ENCODE results near the gene SOX6. TPM values are rescaled to one million over a fixed set of nuclear protein-coding genes. Genes with fewer than 3 reads are reported as not detected.
"Not testable (repeated sequence)": the region's sequence is repeated elsewhere in the genome, so short reads cannot be mapped to it uniquely, and the experiment has no call there.

Gene SOX6
- total RNA-seq, 2 experiments from 2014 or later, result 0.21 TPM; not detected in 1

- no peaks in the 10 kb centered on the region for H3K4me1 Mint-ChIP-seq
- DNase-seq (no peak), ATAC-seq (no peak)
- no peaks in the 10 kb centered on the region for H3K36me3 Mint-ChIP-seq
- no peak overlapping the region for H3K27ac Mint-ChIP-seq
- H3K9me3 Mint-ChIP-seq (ENCODE audit: low read depth), result no peaks in the 10 kb centered on the region
- no peak overlapping the region for H3K4me3 Mint-ChIP-seq
- H3K27me3 Mint-ChIP-seq, result no peaks in the 10 kb centered on the region
- CTCF ChIA-PET, result no interaction called here
Measured at GRCh38 chr11:15927196-15927863, 429.0 kb downstream of the SOX6 start.

- no peak for DNase-seq
- H3K27me3 Mint-ChIP-seq, result no peaks in the 10 kb centered on the region
- no peaks in the 10 kb centered on the region for H3K4me1 Mint-ChIP-seq
- CTCF ChIA-PET, result no interaction called here
- no peak overlapping the region for H3K27ac Mint-ChIP-seq
- H3K9me3 Mint-ChIP-seq (ENCODE audit: low read depth), result no peaks in the 10 kb centered on the region
- H3K36me3 Mint-ChIP-seq, result no peaks in the 10 kb centered on the region
- H3K4me3 Mint-ChIP-seq, result no peak overlapping the region
- ATAC-seq, result no peak
Measured at GRCh38 chr11:15926071-15926470, 430.3 kb downstream of the SOX6 start.

GRCh38 chr11:15923183-15923582 lies 433.2 kb downstream of the SOX6 start:
- H3K36me3 Mint-ChIP-seq, result no peaks in the 10 kb centered on the region
- no peaks in the 10 kb centered on the region for H3K27me3 Mint-ChIP-seq
- no peaks in the 10 kb centered on the region for H3K9me3 Mint-ChIP-seq (ENCODE audit: low read depth)
- no peak overlapping the region for H3K27ac Mint-ChIP-seq
- H3K4me1 Mint-ChIP-seq, result no peaks in the 10 kb centered on the region
- ATAC-seq (no peak), DNase-seq (no peak)
- no peak overlapping the region for H3K4me3 Mint-ChIP-seq
- CTCF ChIA-PET, result no interaction called here

- H3K27ac Mint-ChIP-seq; H3K9me3 Mint-ChIP-seq (ENCODE audit: low read depth); CTCF ChIA-PET; H3K27me3 Mint-ChIP-seq; ATAC-seq; H3K4me3 Mint-ChIP-seq; H3K36me3 Mint-ChIP-seq; H3K4me1 Mint-ChIP-seq; DNase-seq: not testable (repeated sequence)
Measured at GRCh38 chr11:15922745-15923144, 433.6 kb downstream of the SOX6 start.

DNA sequence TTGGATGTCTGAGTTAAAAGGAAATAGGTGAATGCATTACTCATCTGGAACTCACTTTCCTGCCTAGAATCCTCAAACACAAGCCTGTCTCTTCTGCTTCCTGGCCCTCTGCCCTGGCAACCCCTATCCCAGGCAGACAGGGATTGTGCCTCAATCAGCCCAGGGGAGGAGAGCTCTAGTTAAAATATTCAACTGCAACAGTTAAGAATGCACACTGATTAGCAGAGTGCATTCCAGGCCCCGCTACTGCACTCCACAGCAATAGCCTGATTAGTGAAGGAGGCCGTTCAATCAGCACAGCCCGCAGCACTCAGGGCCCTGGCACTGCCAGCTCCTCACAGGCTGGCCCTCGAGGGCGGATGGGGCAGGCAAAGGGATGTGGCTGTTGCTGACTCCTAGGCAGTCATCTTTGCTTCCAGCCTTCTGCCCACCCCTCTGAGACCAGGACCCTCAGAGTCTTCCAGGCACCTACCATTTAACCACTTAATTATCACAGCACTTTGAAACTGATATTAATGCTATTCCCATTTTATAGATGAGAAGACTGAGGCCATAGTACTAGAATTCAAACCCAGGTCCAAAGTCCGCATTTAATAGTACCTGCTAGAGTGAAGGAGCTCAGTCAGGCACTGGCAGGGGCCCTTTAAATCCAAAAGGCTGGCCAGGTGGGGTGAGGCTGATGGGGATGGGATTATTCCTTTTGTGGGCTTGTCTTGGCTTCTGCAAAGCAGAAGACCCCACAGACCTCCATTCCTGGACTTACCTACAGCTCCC lies 435.3 kb downstream of the SOX6 start:
- Mint-ChIP-seq H3K4me3 (no peak overlapping the region), H3K27me3 (no peaks in the 10 kb centered on the region), H3K27ac (no peak overlapping the region), H3K4me1 (no peaks in the 10 kb centered on the region), H3K36me3 (no peaks in the 10 kb centered on the region), H3K9me3 (ENCODE audit: low read depth) (no peaks in the 10 kb centered on the region)
- no peak for DNase-seq
- ATAC-seq, result no peak
- CTCF ChIA-PET, result no interaction called here

GRCh38 chr11:15918674-15919073 lies 437.7 kb downstream of the SOX6 start:
- no peaks in the 10 kb centered on the region for H3K9me3 Mint-ChIP-seq (ENCODE audit: low read depth)
- H3K36me3 Mint-ChIP-seq, result no peaks in the 10 kb centered on the region
- CTCF ChIA-PET, result no interaction called here
- H3K4me1 Mint-ChIP-seq, result no peaks in the 10 kb centered on the region
- no peak overlapping the region for H3K27ac Mint-ChIP-seq
- DNase-seq (no peak), ATAC-seq (no peak)
- no peaks in the 10 kb centered on the region for H3K27me3 Mint-ChIP-seq
- no peak overlapping the region for H3K4me3 Mint-ChIP-seq

- H3K4me1 Mint-ChIP-seq, result no peaks in the 10 kb centered on the region
- DNase-seq (no peak), ATAC-seq (no peak)
- H3K27me3 Mint-ChIP-seq, result no peaks in the 10 kb centered on the region
- no peaks in the 10 kb centered on the region for H3K36me3 Mint-ChIP-seq
- CTCF ChIA-PET, result no interaction called here
- no peak overlapping the region for H3K27ac Mint-ChIP-seq
- H3K9me3 Mint-ChIP-seq (ENCODE audit: low read depth), result no peaks in the 10 kb centered on the region
- H3K4me3 Mint-ChIP-seq, result no peak overlapping the region
Measured at GRCh38 chr11:15918212-15918611, 438.1 kb downstream of the SOX6 start.

All from activated CD8-positive, alpha-beta memory T cell treated with anti-CD3 and anti-CD28 coated beads, Interleukin-2, amount 10 ng/mL, durations not matched to agents 7 days and 5 days (primary cell).